Vagina (tissue), 2 donors: Measurements from ENCODE around the gene KLLN.
"Not testable (repeated sequence)": the region's sequence is repeated elsewhere in the genome, so short reads cannot be mapped to it uniquely, and the experiment has no call there.

Experiments
- CTCF ChIP-seq, 3 experiments: fragments of 450-650 bp in 2 of 3; fragments of 200-600 bp in 1 of 3; sonication (generic) in 1 of 3; IDR thresholded peaks; one replicate each; pipeline ENCODE4 v1.5.1; 2017 to 2019; ENCODE audit warnings: antibody characterized with exemption in 3 of 3, mild to moderate bottlenecking in 2 of 3, moderate library complexity in 2 of 3
- POLR2AphosphoS5 ChIP-seq, 2 donors: sonication (generic); formaldehyde crosslinking; IDR thresholded peaks; one replicate each; pipeline ENCODE4 v1.9.0; 2017; ENCODE audit warnings: antibody characterized with exemption in 2 of 2, mild to moderate bottlenecking in 2 of 2, low read depth in 1 of 2; ENCODE audit not compliant: insufficient read depth in 1 of 2

GRCh38 chr10:87846711-87847110 lies 16.6 kb downstream of the KLLN start:
- not testable (repeated sequence) for TF ChIP-seq POLR2AphosphoS5 (IDR thresholded peaks at IDR 0.05; ENCODE audit: insufficient read depth in 1 of 2, low read depth in 1 of 2); CTCF (IDR thresholded peaks at IDR 0.05)
